ENCODE data around the gene CCDC85B. TPM values are rescaled to one million over a fixed set of nuclear protein-coding genes. Genes with fewer than 3 reads are reported as not detected.
A peak's percentile ranks its signal among the peaks of the same experiment; 100 is the strongest.

Gene CCDC85B
- total RNA-seq, 1 experiment from 2014 or later: 55.3 TPM

- TF ChIP-seq AR (CRISPR knock-in tag; IDR thresholded peaks at IDR 0.05) (no peak), ZNF281 (CRISPR knock-in tag; IDR thresholded peaks at IDR 0.05) (no peak), ZNF532 (CRISPR knock-in tag; IDR thresholded peaks at IDR 0.05; ENCODE audit: borderline replicate concordance) (no peak), FOXP1 (CRISPR knock-in tag; IDR thresholded peaks at IDR 0.05; ENCODE audit: borderline replicate concordance) (peak; percentile 63; the same call in 1 of the 2 replicates), GABPB1 (CRISPR knock-in tag; IDR thresholded peaks at IDR 0.05) (peak; percentile 48; the same call in 1 of the 2 replicates), ERG (CRISPR knock-in tag; IDR thresholded peaks at IDR 0.05) (no peak), ZMAT4 (CRISPR knock-in tag; IDR thresholded peaks at IDR 0.05) (no peak), E2F1 (CRISPR knock-in tag; IDR thresholded peaks at IDR 0.05) (no peak), JUN (CRISPR knock-in tag; IDR thresholded peaks at IDR 0.05) (no peak), OVOL2 (CRISPR knock-in tag; IDR thresholded peaks at IDR 0.05; ENCODE audit: borderline replicate concordance) (no peak), AFF4 (CRISPR knock-in tag; IDR thresholded peaks at IDR 0.05; ENCODE audit: borderline replicate concordance) (no peak), TEAD4 (CRISPR knock-in tag; IDR thresholded peaks at IDR 0.05) (no peak), ZNF512 (CRISPR knock-in tag; IDR thresholded peaks at IDR 0.05; ENCODE audit: borderline replicate concordance) (no peak), NFATC4 (CRISPR knock-in tag; IDR thresholded peaks at IDR 0.05) (no peak), ETV6 (CRISPR knock-in tag; IDR thresholded peaks at IDR 0.05) (peak; percentile 51; the same call in 1 of the 2 replicates), ZNF263 (CRISPR knock-in tag; IDR thresholded peaks at IDR 0.05; ENCODE audit: low read depth) (no peak), GTF2I (CRISPR knock-in tag; conservative IDR thresholded peaks at IDR 0.05) (peak; percentile 80), KAT7 (CRISPR knock-in tag; IDR thresholded peaks at IDR 0.05; ENCODE audit: borderline replicate concordance) (no peak), NR1H2 (CRISPR knock-in tag; IDR thresholded peaks at IDR 0.05) (no peak)
Measured at GRCh38 chr11:65873318-65874156, 16.9 kb upstream of the CCDC85B start (continued).
